NCI-H1105 treated with DMSO at 0.1 percent for 48 hours (cell line): ENCODE results near the gene PPEF2.
A peak's percentile ranks its signal among the peaks of the same experiment; 100 is the strongest.

Experiments
- DNase-seq: peaks from one replicate; lab custom pipeline; 2025; lab: John Stamatoyannopoulos, UW

The PPEF2 gene

DNA sequence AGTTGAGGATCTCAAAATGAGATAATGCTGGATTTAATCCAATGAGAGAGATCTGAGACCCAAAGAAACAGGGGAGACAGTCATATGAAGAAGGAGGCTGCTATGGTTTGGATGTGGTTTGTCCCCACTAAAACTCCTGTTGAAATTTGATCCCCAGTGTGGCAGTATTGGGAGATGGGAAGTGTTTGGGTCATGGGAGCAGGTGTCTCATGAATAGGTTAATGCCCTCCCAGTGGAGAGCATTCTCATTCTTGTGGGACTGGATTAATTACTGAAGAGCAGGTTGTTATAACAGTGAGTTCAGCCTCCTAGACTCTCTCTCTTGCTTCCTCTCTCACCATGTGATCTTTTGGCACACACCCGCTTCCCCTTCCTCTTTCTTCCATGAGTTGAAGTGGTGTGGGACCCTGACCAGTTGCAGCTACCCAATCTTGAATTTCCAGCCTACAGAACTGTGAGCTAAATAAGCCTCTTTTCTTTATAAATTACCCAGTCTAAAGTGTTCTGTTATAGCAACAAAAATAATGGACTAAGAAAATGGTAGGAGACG lies 70.3 kb downstream of the PPEF2 start:
- peak; percentile 64 for DNase-seq

DNA sequence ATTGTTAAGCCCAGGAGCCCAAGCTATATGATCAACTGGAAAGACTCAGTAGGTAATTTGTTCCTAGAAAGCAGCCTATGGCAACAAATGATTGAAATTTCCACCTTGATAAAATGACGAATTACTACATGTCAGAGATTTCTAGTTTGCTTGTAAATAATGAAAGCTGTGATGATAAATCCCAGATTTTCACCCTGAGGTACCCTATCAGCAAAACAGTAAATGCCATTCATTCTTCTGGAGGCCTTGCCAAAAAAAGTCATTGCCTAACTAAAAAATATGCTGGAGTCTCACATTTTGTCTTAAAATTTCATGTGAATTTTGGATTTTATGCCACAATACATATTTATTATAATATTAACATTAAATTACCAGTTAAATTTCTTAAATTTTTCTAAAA lies 71.3 kb downstream of the PPEF2 start:
- DNase-seq = no peak

DNA sequence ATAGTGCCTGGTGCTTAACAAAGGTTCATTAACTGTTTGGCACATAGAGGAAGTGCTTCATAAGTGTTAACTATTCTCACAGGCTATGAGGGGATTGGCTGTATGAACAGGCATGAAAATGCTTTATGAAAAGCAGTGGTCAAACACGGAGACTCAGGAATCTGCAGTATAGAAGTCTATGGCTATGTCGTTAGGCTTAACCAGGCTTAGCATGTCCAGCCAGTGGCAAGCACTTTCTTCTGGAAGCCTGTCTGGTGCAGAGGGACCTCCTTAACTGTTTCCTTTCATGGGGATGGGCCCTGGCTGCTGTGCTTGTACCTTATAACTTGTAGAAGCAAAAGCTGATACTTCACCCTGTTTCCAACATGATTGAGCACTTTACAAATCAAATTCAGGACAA lies 78.4 kb downstream of the PPEF2 start:
- DNase-seq = no peak

DNA sequence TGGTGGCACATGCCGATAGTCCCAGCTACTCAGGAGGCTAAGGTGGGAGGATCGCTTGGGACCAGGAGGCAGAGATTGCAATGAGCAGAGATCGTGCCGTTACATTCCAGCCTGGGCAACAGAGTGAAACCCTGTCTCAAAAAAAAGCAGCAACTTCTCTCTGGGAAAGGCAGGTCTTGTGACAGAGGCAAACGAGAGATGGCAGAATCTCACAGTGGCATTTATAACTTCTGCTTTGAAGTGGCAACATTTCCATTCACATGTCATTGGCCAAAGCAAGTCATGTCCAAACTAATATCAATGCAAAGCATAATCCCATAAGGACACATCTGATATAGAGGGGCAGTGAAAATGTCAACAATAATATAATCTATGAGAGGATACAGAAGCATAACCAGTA lies 79.8 kb downstream of the PPEF2 start:
- no peak for DNase-seq

DNA sequence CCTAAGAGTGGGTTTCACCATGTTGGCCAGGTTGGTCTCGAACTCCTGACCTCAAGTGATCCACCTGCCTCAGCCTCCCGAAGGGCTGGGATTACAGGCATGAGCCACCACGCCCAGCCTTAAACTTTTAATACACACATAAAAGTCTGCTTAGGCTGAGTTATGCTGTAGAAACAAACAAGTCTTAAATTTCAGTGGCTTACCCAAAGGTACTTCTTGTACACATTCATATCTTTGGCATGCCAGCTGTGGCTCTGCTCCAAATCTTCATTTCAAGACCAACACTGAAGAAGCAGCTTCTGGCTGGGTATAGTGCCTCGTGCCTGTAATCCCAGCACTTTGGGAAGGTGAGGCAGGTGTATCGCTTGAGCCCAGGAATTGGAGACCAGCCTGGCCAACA lies 80.3 kb downstream of the PPEF2 start:
- no peak for DNase-seq

DNA sequence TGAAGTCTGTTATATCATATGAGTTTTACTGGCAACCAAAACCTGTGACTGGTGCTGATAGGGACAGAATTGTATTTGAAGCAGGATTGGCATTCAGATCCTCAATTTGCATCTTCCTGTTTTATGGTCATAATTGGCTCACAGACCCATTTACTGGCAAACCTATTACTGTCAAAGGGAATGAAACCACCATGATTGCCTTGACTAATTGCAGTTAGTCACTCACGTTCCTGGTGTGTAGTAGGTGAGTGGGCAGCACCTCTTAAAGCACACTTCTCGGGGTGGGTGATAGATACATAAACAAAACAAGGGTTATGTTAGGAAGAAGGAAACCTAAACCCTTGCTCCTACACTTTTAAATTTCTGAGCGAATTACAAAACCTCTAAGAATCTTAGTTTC lies 81.0 kb downstream of the PPEF2 start:
- DNase-seq = no peak

DNA sequence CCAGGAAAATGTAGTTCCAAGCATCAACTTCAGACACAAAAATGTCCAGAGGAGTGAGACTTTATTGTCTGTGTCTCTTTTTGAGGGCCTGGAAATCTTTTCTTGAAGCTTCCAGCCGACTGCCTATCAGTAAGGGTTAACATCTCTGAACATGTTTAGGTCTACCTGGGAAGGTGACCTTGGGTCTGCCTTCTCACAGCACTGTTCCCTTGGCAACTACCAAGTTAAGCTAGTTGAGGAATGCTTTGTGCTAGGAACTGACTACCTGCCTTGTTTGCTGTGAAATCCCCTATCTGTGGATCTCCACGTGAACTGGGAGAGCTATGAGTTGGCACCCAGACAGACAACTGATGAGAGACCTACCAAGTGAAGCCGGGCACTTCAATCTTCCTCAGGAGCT lies 81.6 kb downstream of the PPEF2 start:
- no peak for DNase-seq

DNA sequence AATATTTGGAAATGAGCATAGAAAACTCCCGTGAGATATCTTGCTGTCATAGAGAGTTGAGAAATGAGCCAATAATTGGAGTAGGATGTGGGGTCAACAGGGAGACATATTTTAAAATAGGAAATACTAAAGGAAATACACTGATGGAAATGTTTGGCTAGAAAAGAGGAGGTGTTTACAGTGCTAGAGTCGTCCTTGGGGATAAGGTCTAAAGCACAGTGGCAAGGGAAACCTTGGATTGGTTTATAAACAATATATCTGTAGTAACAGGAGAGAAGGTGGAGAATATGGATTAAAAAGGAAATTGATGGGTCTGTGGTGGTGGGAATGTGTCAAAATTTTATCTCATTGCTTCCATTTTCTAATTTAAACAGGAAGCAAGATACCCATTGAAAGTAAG lies 82.1 kb downstream of the PPEF2 start:
- no peak for DNase-seq

DNA sequence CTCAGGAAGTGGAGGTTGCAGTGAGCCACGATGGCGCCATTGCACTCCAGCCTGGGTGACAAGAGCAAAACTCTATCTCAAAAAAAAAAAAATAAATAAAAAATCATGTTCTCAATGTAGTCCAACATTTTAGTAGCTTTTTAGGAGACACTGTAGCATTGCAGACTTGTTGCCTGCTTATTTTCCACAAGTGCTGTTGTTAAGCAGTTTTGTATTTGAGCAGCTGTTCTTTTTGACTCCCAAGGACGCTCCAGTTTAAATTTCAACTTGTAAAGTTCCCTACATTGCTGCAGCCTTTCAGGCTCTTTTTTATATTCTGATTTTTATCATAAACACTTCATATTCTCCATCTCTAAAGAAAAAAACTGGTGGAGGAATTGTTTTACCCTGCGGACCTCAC lies 83.1 kb downstream of the PPEF2 start:
- DNase-seq = no peak

DNA sequence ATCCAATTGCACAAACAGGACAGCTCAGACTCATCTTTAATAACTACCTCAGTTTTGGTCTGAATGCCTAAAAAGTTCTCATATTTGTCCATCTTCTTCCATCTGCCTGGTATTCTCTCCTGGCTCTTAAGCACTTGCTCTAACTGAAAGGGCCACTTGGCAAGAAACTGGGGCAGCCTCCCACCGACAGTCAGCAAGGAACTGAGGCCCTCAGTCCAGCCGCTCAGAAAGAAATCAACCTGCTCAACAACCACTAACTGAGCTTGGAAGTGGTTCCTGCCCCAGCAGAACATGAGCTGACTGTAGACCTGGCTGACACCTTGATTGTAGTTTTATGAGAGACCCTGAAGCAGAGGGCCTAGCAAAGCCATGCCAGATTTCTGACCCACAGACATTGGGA lies 84.4 kb downstream of the PPEF2 start:
- DNase-seq = no peak
